A549 (cell line): ENCODE measurements around the gene DEFB119. TPM values are rescaled to one million over a fixed set of nuclear protein-coding genes. Genes with fewer than 3 reads are reported as not detected.
A peak's percentile ranks its signal among the peaks of the same experiment; 100 is the strongest.
"Not testable (repeated sequence)": the region's sequence is repeated elsewhere in the genome, so short reads cannot be mapped to it uniquely, and the experiment has no call there.

Experiments used
- ATAC-seq, 2 experiments: fragments of 200-7000 bp in 1 of 2; fragments of >200 bp in 1 of 2; cut with Nextera tagmentation in 1 of 2; cut with Tn5 transposase in 1 of 2; 3 replicates each; pipeline versions ENCODE4 v1.8.0 to v1.9.1; 2018 to 2020; ENCODE audit warnings: mild to moderate bottlenecking in 1 of 2, moderate library complexity in 1 of 2
- CTCF ChIA-PET: fragments of 300-600 bp; sonication (Branson Sonifier 250); formaldehyde crosslinking; extraction: SDS; loops from one replicate; lab custom pipeline; 2021; ENCODE audit warnings: antibody characterized with exemption, inconsistent platforms; lab: Yijun Ruan, JAX
- POLR2A ChIA-PET: fragments of 350-600 bp; formaldehyde crosslinking; extraction: SDS; loops from one replicate; lab custom pipeline; 2021; ENCODE audit warnings: antibody characterized with exemption, inconsistent platforms; lab: Yijun Ruan, JAX
- DNase-seq, 2 experiments: peaks; one replicate each; pipeline versions ENCODE4 v3.0.0 to v3.0.0-alpha.2; 2011 to 2016; ENCODE audit warnings: low read depth in 1 of 2, low spot score in 1 of 2
- FAIRE-seq: peaks from 2 replicates; lab custom pipeline; 2011; peaks lifted over from hg19 to GRCh38; lab: Jason Lieb, UNC
- H3K27ac ChIP-seq, 2 experiments: fragments of >200 bp; sonication (Bioruptor Twin); formaldehyde crosslinking; 3 replicates each; pipeline ENCODE4 v1.5.1; 2016 to 2017
- H3K4me1 ChIP-seq: fragments of >200 bp; sonication (Bioruptor Twin); formaldehyde crosslinking; 3 replicates; pipeline ENCODE4 v1.6.1; 2016
- H3K4me2 ChIP-seq: fragments of >200 bp; sonication (Bioruptor Twin); formaldehyde crosslinking; 3 replicates; pipeline ENCODE4 v1.6.1; 2016
- H3K4me3 ChIP-seq: fragments of >200 bp; sonication (Bioruptor Twin); formaldehyde crosslinking; 3 replicates; pipeline ENCODE4 v1.5.1; 2016
- H3K9me3 ChIP-seq: fragments of >200 bp; sonication (Bioruptor Twin); formaldehyde crosslinking; 3 replicates; pipeline ENCODE4 v1.6.1; 2016
- CEBPB ChIP-seq, 2 experiments: fragments of >200 bp in 1 of 2; sonication (Bioruptor Twin) in 1 of 2; formaldehyde crosslinking in 1 of 2; IDR thresholded peaks; 2 replicates each; pipeline ENCODE4 v1.6.1; 2012 to 2016
- CHD2 ChIP-seq: fragments of 150-350 bp; IDR thresholded peaks from 2 replicates; pipeline ENCODE4 v1.6.1; 2014; ENCODE audit warnings: low read length; ENCODE audit not compliant: partially characterized antibody
- EHMT2 ChIP-seq: fragments of 200-600 bp; sonication (generic); IDR thresholded peaks from 2 replicates; pipeline ENCODE4 v1.6.1; 2016; ENCODE audit warnings: antibody characterized with exemption, low read depth, mild to moderate bottlenecking, moderate library complexity
- ESRRA ChIP-seq: fragments of 150-350 bp; IDR thresholded peaks from 2 replicates; pipeline ENCODE4 v1.6.1; 2014; ENCODE audit warnings: mild to moderate bottlenecking, low read length, borderline replicate concordance
- FOSB ChIP-seq: fragments of 250-450 bp; sonication (Bioruptor Pico); IDR thresholded peaks from 2 replicates; pipeline ENCODE4 v1.5.0; 2020; ENCODE audit warnings: mild to moderate bottlenecking, moderate library complexity
- KDM1A ChIP-seq: fragments of 200-600 bp; sonication (generic); IDR thresholded peaks from 2 replicates; pipeline ENCODE4 v1.6.1; 2016; ENCODE audit warnings: low read depth, mild to moderate bottlenecking
- MAFK ChIP-seq: fragments of 450-650 bp; IDR thresholded peaks from 2 replicates; pipeline ENCODE4 v1.6.1; 2014; ENCODE audit not compliant: partially characterized antibody
- MYC ChIP-seq: IDR thresholded peaks from 2 replicates; pipeline ENCODE4 v1.6.1; 2012; ENCODE audit warnings: mild to moderate bottlenecking, inconsistent platforms, low read length, improper control_type of control experiment, borderline replicate concordance
- NPAS2 ChIP-seq: fragments of 250-450 bp; sonication (Bioruptor Pico); IDR thresholded peaks from 2 replicates; pipeline ENCODE4 v1.8.0; 2022; ENCODE audit warnings: mild to moderate bottlenecking, moderate library complexity, borderline replicate concordance
- PHF8 ChIP-seq: fragments of 200-600 bp; sonication (generic); IDR thresholded peaks from 2 replicates; pipeline ENCODE4 v1.6.1; 2016; ENCODE audit warnings: low read depth, mild to moderate bottlenecking, antibody characterized with exemption, moderate library complexity, borderline replicate concordance
- POLR2AphosphoS2 ChIP-seq: conservative IDR thresholded peaks from 2 replicates; pipeline ENCODE4 v1.6.1; 2012; ENCODE audit warnings: low read length, improper control_type of control experiment, inconsistent platforms
- RAD21 ChIP-seq, 2 experiments: fragments of >200 bp in 1 of 2; sonication (Bioruptor Twin) in 1 of 2; formaldehyde crosslinking in 1 of 2; IDR thresholded peaks in 1 of 2; conservative IDR thresholded peaks in 1 of 2; 2 replicates in 1 of 2; 3 replicates in 1 of 2; pipeline ENCODE4 v1.6.1; 2012 to 2018; ENCODE audit warnings: inconsistent platforms in 1 of 2
- RFX5 ChIP-seq: fragments of 450-650 bp; IDR thresholded peaks from 2 replicates; pipeline ENCODE4 v1.7.1; 2014; ENCODE audit warnings: antibody characterized with exemption, mild to moderate bottlenecking, moderate library complexity
- SREBF2 ChIP-seq: fragments of 450-650 bp; IDR thresholded peaks from 2 replicates; pipeline ENCODE4 v1.6.1; 2014; ENCODE audit warnings: mild to moderate bottlenecking, moderate library complexity
- TP53 ChIP-seq: fragments of 250-450 bp; sonication (Bioruptor Pico); IDR thresholded peaks from 2 replicates; pipeline ENCODE4 v1.5.0; 2021; ENCODE audit warnings: mild to moderate bottlenecking, moderate library complexity
- WGBS: methylation state at CpG from one replicate; pipeline ENCODE4 v1.1.6; 2017; ENCODE audit errors: missing lambda C conversion rate; 5-methylcytosine and 5-hydroxymethylcytosine counted together
- polyA plus RNA-seq, 4 experiments: library from polyadenylated mRNA; depleted of rRNA in 3 of 4; stranded (reverse); fragments of >200 nt; fragmentation: RNase III in 1 of 4; extraction: RNeasy Plus Mini Kit Qiagen cat#74134 plus additional on column Dnase treatment in 1 of 4; gene quantifications; 2 replicates in 3 of 4; 3 replicates in 1 of 4; pipeline ENCODE4 v1.2.3, GENCODE V29; 2011 to 2017
- TF ChIP-seq, protein P1 (sequence below): IDR thresholded peaks from 2 replicates; pipeline ENCODE4 v1.6.1; 2012
- TF ChIP-seq, protein P2 (sequence below): fragments of >200 bp; sonication (Bioruptor Twin); formaldehyde crosslinking; IDR thresholded peaks from 2 replicates; pipeline ENCODE4 v1.6.1; 2016
- TF ChIP-seq, protein P3 (sequence below): fragments of >200 bp; sonication (Bioruptor Twin); formaldehyde crosslinking; IDR thresholded peaks from 3 replicates; pipeline ENCODE4 v1.6.1; 2016
- TF ChIP-seq, protein P4 (sequence below): fragments of 150-350 bp; IDR thresholded peaks from 2 replicates; pipeline ENCODE4 v1.6.1; 2014; ENCODE audit warnings: low read depth, mild to moderate bottlenecking, low read length
- TF ChIP-seq, protein P5 (sequence below): IDR thresholded peaks from 2 replicates; pipeline ENCODE4 v1.6.1; 2012

Gene DEFB119
- polyA plus RNA-seq, 2 of the 4 experiments (the other 2 are of a cell fraction) = not detected

DNA sequence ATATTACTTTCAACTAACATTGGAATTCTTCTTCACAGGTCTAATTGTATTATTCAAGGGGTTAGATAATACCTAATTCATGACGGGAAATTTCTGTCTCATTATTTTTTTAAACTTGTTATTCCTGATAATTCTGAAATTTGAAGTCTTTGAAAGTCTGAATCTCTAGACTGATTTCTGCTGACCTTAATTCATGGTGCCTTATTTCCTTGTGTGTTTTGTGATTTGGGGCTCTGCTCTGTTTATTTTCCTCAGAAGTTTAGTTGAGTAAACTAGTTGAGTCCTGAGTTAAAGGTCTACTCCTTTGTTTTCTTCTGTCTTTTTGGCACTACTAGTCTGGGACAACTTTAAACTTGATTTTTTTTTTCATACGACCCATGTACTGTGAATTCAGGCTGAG lies 16.0 kb downstream of the DEFB119 start (continued):
- TF ChIP-seq KDM1A (no peak), RAD21 (conservative IDR thresholded peaks at IDR 0.05 in 1 of 2, IDR thresholded peaks at IDR 0.05 in 1 of 2) (no peak)

DNA sequence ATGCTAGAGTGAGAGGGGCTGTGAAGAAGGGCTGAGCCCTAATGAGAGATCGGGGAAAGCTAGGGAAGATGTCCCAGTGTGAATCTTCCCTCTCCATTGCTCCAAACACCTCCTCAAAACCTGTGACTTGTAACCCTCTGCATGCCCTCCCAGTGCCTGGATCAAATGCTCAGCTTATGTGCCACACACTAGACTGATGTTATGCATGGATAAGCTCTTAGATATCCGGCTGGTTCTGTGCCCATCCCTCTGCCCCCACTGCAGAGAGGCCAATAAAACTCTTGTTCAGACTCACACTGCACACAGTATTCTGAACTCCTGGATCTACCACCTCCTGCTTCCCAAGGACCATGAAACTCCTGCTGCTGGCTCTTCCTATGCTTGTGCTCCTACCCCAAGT lies 22.1 kb downstream of the DEFB119 start, which contains the start of gene DEFB118:
TSS of gene DEFB118 (plus strand) at position 301 of the 400 bp plus-strand sequence. CDS start at position 351, 50 bp downstream.
- no peak within 1 kb of the TSS for H3K27ac ChIP-seq
- no peak within 1 kb of the TSS for H3K4me3 ChIP-seq
- 18% methylated on average over 2 of the region's 2 CpGs for WGBS
- FAIRE-seq (no peak), DNase-seq (no peak), ATAC-seq (peak in 1 of 2 experiments; percentile 43; a peak in 2 of 6 replicates)
- H3K4me1 ChIP-seq = no peaks in the 10 kb centered on the region
- CTCF ChIA-PET = interaction anchor here (1.2 kb wide), 1 partner anchor 13 kb away, joined by 3 read pairs; no protein-coding TSS in a partner anchor
- no peak for TF ChIP-seq KDM1A
- TF ChIP-seq CEBPB (IDR thresholded peaks at IDR 0.05) = no peak
- no peak for TF ChIP-seq POLR2AphosphoS2
- no peak for TF ChIP-seq PHF8
- TF ChIP-seq, protein P1, sequence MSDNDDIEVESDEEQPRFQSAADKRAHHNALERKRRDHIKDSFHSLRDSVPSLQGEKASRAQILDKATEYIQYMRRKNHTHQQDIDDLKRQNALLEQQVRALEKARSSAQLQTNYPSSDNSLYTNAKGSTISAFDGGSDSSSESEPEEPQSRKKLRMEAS = no peak
- TF ChIP-seq SREBF2 = no peak
- TF ChIP-seq RFX5 = no peak
- TF ChIP-seq, protein P2, sequence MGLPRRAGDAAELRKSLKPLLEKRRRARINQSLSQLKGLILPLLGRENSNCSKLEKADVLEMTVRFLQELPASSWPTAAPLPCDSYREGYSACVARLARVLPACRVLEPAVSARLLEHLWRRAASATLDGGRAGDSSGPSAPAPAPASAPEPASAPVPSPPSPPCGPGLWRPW = no peak
- TF ChIP-seq, protein P3, sequence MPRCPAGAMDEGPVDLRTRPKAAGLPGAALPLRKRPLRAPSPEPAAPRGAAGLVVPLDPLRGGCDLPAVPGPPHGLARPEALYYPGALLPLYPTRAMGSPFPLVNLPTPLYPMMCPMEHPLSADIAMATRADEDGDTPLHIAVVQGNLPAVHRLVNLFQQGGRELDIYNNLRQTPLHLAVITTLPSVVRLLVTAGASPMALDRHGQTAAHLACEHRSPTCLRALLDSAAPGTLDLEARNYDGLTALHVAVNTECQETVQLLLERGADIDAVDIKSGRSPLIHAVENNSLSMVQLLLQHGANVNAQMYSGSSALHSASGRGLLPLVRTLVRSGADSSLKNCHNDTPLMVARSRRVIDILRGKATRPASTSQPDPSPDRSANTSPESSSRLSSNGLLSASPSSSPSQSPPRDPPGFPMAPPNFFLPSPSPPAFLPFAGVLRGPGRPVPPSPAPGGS = no peak
- TF ChIP-seq FOSB (CRISPR knock-in tag) = no peak
- no peak for TF ChIP-seq NPAS2
- TF ChIP-seq, protein P4, sequence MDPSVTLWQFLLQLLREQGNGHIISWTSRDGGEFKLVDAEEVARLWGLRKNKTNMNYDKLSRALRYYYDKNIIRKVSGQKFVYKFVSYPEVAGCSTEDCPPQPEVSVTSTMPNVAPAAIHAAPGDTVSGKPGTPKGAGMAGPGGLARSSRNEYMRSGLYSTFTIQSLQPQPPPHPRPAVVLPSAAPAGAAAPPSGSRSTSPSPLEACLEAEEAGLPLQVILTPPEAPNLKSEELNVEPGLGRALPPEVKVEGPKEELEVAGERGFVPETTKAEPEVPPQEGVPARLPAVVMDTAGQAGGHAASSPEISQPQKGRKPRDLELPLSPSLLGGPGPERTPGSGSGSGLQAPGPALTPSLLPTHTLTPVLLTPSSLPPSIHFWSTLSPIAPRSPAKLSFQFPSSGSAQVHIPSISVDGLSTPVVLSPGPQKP = no peak
- TF ChIP-seq ESRRA = no peak
- TF ChIP-seq EHMT2 = no peak
- no peak for TF ChIP-seq MYC
- TF ChIP-seq, protein P5, sequence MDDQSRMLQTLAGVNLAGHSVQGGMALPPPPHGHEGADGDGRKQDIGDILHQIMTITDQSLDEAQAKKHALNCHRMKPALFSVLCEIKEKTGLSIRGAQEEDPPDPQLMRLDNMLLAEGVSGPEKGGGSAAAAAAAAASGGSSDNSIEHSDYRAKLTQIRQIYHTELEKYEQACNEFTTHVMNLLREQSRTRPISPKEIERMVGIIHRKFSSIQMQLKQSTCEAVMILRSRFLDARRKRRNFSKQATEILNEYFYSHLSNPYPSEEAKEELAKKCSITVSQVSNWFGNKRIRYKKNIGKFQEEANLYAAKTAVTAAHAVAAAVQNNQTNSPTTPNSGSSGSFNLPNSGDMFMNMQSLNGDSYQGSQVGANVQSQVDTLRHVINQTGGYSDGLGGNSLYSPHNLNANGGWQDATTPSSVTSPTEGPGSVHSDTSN = no peak
- H3K9me3 ChIP-seq = no peaks in the 10 kb centered on the region
- POLR2A ChIA-PET = no interaction called here
- H3K4me2 ChIP-seq = no peak within 1 kb of the TSS

DNA sequence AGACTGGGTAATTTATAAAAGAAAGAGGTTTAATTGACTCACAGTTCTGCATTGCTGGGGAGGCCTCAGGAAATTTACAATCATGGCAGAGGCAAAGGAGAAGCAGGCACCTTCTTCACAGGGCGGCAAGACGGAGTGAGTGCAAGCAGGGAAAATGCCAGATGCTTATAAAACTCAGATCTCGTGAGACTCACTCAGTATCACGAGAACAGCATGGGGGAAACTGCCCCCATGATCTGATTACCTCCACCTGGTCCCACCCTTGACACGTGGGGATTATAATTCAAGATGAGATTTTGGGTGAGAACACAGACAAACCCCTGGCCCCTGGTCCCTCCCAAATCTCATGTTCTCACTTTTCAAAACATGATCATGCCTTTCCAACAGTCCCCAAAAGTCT lies 26.1 kb downstream of the DEFB119 start:
- H3K9me3 ChIP-seq, H3K4me1 ChIP-seq, CTCF ChIA-PET, ATAC-seq, FAIRE-seq, H3K27ac ChIP-seq, POLR2A ChIA-PET, H3K4me3 ChIP-seq, H3K4me2 ChIP-seq, DNase-seq: not testable (repeated sequence)
- 17% methylated on average over 5 of the region's 5 CpGs for WGBS
- TF ChIP-seq CHD2 = peak; percentile 47

DNA sequence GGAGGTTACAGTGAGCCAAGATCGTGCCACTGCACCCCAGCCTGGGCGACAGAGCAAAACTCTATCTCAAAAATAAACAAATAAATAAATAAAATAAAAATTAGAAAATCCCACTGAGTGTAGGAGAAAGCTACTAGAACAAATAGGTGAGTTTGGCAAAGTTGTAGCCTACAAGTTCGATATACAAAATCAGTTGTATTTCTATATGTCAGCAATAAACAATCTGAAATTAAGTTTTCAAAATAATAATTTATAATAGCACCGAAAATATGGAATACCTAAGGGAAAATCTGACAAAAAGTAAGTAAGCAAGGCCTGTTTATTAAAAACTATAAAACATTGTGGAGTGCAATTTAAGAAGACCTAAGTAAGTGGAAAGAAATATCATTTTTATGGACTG lies 27.1 kb downstream of the DEFB119 start:
- H3K9me3 ChIP-seq = no peaks in the 10 kb centered on the region
- FAIRE-seq (no peak), DNase-seq (no peak), ATAC-seq (no peak)
- H3K4me3 ChIP-seq = no peak overlapping the region
- TF ChIP-seq MAFK (peak; percentile 23), TP53 (no peak)
- no peaks in the 10 kb centered on the region for H3K4me1 ChIP-seq
- H3K4me2 ChIP-seq = no peak overlapping the region
- 2% methylated on average over 4 of the region's 4 CpGs for WGBS
- ChIA-PET POLR2A (no interaction called here), CTCF (no interaction called here)
- H3K27ac ChIP-seq = no peak overlapping the region
